DMS79 (cell line): ENCODE data around the gene ANKLE2.
"Not testable (repeated sequence)": the region's sequence is repeated elsewhere in the genome, so short reads cannot be mapped to it uniquely, and the experiment has no call there.

Experiments used
- DNase-seq: peaks from one replicate; lab custom pipeline; 2025; lab: John Stamatoyannopoulos, UW

Gene ANKLE2

GRCh38 chr12:132719141-132719953 lies 42.3 kb downstream of the ANKLE2 start:
- DNase-seq: no peak

GRCh38 chr12:132718644-132719043 lies 43.0 kb downstream of the ANKLE2 start:
- DNase-seq: no peak

- DNase-seq: no peak
Measured at GRCh38 chr12:132717531-132718387, 43.9 kb downstream of the ANKLE2 start.

- no peak for DNase-seq
Measured at GRCh38 chr12:132717011-132717410, 44.6 kb downstream of the ANKLE2 start.

GRCh38 chr12:132716356-132716755 lies 45.3 kb downstream of the ANKLE2 start:
- DNase-seq: no peak

- DNase-seq: no peak
Measured at GRCh38 chr12:132715874-132716273, 45.8 kb downstream of the ANKLE2 start.

GRCh38 chr12:132713123-132713522 lies 48.5 kb downstream of the ANKLE2 start:
- DNase-seq: no peak

GRCh38 chr12:132711080-132711843 lies 50.4 kb downstream of the ANKLE2 start:
- DNase-seq: no peak

- DNase-seq: peak; percentile 49
Measured at GRCh38 chr12:132710405-132711079, 51.1 kb downstream of the ANKLE2 start, which contains the start of gene PGAM5. PGAM5 (plus strand) TSS chr12:132710842; CDS start chr12:132710877, 35 bp downstream.

GRCh38 chr12:132710043-132710404 lies 51.6 kb downstream of the ANKLE2 start:
- no peak for DNase-seq

- no peak for DNase-seq
Measured at GRCh38 chr12:132708150-132708549, 53.5 kb downstream of the ANKLE2 start.

- no peak for DNase-seq
Measured at GRCh38 chr12:132707241-132707640, 54.4 kb downstream of the ANKLE2 start.

- no peak for DNase-seq
Measured at GRCh38 chr12:132703641-132704040, 58.0 kb downstream of the ANKLE2 start.

GRCh38 chr12:132702640-132703039 lies 59.0 kb downstream of the ANKLE2 start:
- no peak for DNase-seq

GRCh38 chr12:132700212-132700822 lies 61.3 kb downstream of the ANKLE2 start:
- DNase-seq: no peak

- no peak for DNase-seq
Measured at GRCh38 chr12:132698341-132698740, 63.3 kb downstream of the ANKLE2 start.

- DNase-seq: no peak
Measured at GRCh38 chr12:132695431-132695830, 66.2 kb downstream of the ANKLE2 start.

GRCh38 chr12:132694888-132695287 lies 66.7 kb downstream of the ANKLE2 start:
- not testable (repeated sequence) for DNase-seq

GRCh38 chr12:132692030-132692429 lies 69.6 kb downstream of the ANKLE2 start:
- not testable (repeated sequence) for DNase-seq

GRCh38 chr12:132690112-132690511 lies 71.5 kb downstream of the ANKLE2 start:
- DNase-seq: no peak

- no peak for DNase-seq
Measured at GRCh38 chr12:132689227-132689626, 72.4 kb downstream of the ANKLE2 start.
